ENCODE results near the gene INPP5F. TPM values are rescaled to one million over a fixed set of nuclear protein-coding genes. Genes with fewer than 3 reads are reported as not detected.

Gene INPP5F
- polyA plus RNA-seq, 1 of the 3 experiments (the other 2 are of a cell fraction), result 7.8 TPM

DNA sequence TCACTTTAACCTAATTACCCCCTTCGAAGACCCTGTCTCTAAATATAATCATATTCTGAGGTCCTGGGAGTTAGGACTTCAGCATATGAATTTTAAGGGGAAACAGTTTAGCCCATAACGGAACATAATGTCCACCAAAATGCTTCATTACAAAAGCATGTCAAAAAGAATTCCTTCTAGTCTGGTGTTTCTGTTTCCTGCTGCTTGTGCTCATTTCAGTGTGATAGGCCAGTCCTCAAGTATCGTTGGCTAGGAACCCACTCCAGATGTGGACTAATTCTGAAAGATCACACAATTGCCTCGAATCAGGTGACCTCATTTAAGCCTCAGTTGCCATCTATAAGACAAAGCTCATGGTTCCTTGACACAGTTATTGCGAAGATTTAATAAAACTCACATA is 29.6 kb downstream of the INPP5F start (continued):
- TF ChIP-seq FOXM1 (IDR thresholded peaks at IDR 0.05; ENCODE audit: low read depth) (no peak), MEF2A (IDR thresholded peaks at IDR 0.05; ENCODE audit: borderline replicate concordance, low read depth) (no peak), POLR2AphosphoS5 (IDR thresholded peaks at IDR 0.05; ENCODE audit: low read depth, low read length) (no peak), RCOR1 (IDR thresholded peaks at IDR 0.05; ENCODE audit: low read length) (no peak), FOSL2 (IDR thresholded peaks at IDR 0.05; ENCODE audit: borderline replicate concordance, low read depth) (no peak), RFX5 (IDR thresholded peaks at IDR 0.05; ENCODE audit: low read length) (no peak)
- TF ChIP-seq, protein P1, sequence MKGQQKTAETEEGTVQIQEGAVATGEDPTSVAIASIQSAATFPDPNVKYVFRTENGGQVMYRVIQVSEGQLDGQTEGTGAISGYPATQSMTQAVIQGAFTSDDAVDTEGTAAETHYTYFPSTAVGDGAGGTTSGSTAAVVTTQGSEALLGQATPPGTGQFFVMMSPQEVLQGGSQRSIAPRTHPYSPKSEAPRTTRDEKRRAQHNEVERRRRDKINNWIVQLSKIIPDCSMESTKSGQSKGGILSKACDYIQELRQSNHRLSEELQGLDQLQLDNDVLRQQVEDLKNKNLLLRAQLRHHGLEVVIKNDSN (IDR thresholded peaks at IDR 0.05; ENCODE audit: borderline replicate concordance, low read depth), result no peak

DNA sequence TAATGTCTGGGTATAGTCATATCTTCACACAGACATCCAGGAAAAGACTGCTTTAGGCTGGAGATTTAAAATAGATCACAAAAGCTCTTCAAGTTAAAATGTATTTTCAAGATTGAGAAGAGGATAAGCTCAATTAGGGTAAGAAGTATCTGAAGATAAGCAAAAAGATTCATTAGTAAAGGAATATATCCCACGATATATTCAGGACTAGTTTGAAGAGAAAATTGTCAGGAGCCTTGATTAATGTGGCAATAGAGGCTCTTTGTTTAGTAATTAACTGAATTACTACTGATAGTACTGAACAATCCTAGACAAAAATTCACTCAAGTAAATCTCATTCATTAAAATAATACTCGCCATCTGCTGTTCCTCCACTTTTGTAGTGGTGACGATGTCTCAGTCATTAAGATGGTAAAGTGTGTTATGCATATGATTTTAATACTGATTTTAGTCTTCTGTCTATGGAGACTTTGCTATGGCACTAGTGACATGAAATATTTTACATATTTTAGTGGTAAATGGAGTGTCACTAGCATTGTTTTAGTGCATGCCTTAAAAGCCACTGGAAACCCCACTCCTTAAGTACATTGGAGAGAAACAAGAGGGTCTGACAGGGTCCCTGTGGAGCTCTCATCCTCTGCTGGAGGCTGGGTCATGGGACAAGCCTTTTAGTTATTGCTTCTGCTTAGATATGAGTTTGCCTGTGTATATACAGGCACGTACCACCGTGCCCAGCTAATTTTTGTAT is 32.8 kb downstream of the INPP5F start:
- H2AFZ ChIP-seq (ENCODE audit: low read depth), result no peak overlapping the region
- no peak for TF ChIP-seq GABPA (IDR thresholded peaks at IDR 0.05; ENCODE audit: low read depth)
- TF ChIP-seq EP300 (IDR thresholded peaks at IDR 0.05; ENCODE audit: borderline replicate concordance in 1 of 2, low read depth in 1 of 2, low read length in 1 of 2), result no peak
- no peak for TF ChIP-seq EZH2phosphoT487 (IDR thresholded peaks at IDR 0.05; ENCODE audit: borderline replicate concordance, low read depth)
- TF ChIP-seq, protein P2, sequence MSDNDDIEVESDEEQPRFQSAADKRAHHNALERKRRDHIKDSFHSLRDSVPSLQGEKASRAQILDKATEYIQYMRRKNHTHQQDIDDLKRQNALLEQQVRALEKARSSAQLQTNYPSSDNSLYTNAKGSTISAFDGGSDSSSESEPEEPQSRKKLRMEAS (IDR thresholded peaks at IDR 0.05; ENCODE audit: low read depth), result no peak
- TF ChIP-seq, protein P3, sequence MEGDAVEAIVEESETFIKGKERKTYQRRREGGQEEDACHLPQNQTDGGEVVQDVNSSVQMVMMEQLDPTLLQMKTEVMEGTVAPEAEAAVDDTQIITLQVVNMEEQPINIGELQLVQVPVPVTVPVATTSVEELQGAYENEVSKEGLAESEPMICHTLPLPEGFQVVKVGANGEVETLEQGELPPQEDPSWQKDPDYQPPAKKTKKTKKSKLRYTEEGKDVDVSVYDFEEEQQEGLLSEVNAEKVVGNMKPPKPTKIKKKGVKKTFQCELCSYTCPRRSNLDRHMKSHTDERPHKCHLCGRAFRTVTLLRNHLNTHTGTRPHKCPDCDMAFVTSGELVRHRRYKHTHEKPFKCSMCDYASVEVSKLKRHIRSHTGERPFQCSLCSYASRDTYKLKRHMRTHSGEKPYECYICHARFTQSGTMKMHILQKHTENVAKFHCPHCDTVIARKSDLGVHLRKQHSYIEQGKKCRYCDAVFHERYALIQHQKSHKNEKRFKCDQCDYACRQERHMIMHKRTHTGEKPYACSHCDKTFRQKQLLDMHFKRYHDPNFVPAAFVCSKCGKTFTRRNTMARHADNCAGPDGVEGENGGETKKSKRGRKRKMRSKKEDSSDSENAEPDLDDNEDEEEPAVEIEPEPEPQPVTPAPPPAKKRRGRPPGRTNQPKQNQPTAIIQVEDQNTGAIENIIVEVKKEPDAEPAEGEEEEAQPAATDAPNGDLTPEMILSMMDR (IDR thresholded peaks at IDR 0.05), result no peak
- TF ChIP-seq FOXJ3 (CRISPR knock-in tag; IDR thresholded peaks at IDR 0.05), result no peak
- TF ChIP-seq POLR2AphosphoS5 (IDR thresholded peaks at IDR 0.05; ENCODE audit: low read depth, low read length), result no peak
- TF ChIP-seq, protein P1 (IDR thresholded peaks at IDR 0.05; ENCODE audit: borderline replicate concordance, low read depth), result no peak
- no peak for TF ChIP-seq TEAD4 (IDR thresholded peaks at IDR 0.05; ENCODE audit: borderline replicate concordance, insufficient read depth)
- no peak for TF ChIP-seq MEF2A (IDR thresholded peaks at IDR 0.05; ENCODE audit: borderline replicate concordance, low read depth)
- TF ChIP-seq SIN3A (IDR thresholded peaks at IDR 0.05; ENCODE audit: borderline replicate concordance, low read depth, low read length), result no peak
- TF ChIP-seq TCF12 (IDR thresholded peaks at IDR 0.05), result no peak
- TF ChIP-seq SMC3 (IDR thresholded peaks at IDR 0.05; ENCODE audit: low read depth, low read length), result no peak
- no peak for TF ChIP-seq RFX5 (IDR thresholded peaks at IDR 0.05; ENCODE audit: low read length)
- no peak for TF ChIP-seq YY1 (IDR thresholded peaks at IDR 0.05; ENCODE audit: low read depth)
- TF ChIP-seq, protein P4, sequence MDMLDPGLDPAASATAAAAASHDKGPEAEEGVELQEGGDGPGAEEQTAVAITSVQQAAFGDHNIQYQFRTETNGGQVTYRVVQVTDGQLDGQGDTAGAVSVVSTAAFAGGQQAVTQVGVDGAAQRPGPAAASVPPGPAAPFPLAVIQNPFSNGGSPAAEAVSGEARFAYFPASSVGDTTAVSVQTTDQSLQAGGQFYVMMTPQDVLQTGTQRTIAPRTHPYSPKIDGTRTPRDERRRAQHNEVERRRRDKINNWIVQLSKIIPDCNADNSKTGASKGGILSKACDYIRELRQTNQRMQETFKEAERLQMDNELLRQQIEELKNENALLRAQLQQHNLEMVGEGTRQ (IDR thresholded peaks at IDR 0.05; ENCODE audit: borderline replicate concordance, low read depth, low read length), result no peak
- TF ChIP-seq, protein P5, sequence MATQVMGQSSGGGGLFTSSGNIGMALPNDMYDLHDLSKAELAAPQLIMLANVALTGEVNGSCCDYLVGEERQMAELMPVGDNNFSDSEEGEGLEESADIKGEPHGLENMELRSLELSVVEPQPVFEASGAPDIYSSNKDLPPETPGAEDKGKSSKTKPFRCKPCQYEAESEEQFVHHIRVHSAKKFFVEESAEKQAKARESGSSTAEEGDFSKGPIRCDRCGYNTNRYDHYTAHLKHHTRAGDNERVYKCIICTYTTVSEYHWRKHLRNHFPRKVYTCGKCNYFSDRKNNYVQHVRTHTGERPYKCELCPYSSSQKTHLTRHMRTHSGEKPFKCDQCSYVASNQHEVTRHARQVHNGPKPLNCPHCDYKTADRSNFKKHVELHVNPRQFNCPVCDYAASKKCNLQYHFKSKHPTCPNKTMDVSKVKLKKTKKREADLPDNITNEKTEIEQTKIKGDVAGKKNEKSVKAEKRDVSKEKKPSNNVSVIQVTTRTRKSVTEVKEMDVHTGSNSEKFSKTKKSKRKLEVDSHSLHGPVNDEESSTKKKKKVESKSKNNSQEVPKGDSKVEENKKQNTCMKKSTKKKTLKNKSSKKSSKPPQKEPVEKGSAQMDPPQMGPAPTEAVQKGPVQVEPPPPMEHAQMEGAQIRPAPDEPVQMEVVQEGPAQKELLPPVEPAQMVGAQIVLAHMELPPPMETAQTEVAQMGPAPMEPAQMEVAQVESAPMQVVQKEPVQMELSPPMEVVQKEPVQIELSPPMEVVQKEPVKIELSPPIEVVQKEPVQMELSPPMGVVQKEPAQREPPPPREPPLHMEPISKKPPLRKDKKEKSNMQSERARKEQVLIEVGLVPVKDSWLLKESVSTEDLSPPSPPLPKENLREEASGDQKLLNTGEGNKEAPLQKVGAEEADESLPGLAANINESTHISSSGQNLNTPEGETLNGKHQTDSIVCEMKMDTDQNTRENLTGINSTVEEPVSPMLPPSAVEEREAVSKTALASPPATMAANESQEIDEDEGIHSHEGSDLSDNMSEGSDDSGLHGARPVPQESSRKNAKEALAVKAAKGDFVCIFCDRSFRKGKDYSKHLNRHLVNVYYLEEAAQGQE (IDR thresholded peaks at IDR 0.05; ENCODE audit: low read depth, low read length), result no peak
- no peak for TF ChIP-seq TAF1 (IDR thresholded peaks at IDR 0.05; ENCODE audit: borderline replicate concordance, low read depth, low read length)
- TF ChIP-seq CHD2 (IDR thresholded peaks at IDR 0.05; ENCODE audit: low read length, partially characterized antibody), result no peak

More for the DNA sequence above, 32.8 kb downstream of the INPP5F start:
- POLR2A ChIA-PET, result no interaction called here
- Histone ChIP-seq H3K27ac (ENCODE audit: low read depth in 2 of 2, low read length in 1 of 2) (peak overlapping the region in 1 of 2 experiments; percentile 73; a peak in 1 of 4 replicates), H3K36me3 (replicated peaks in 1 of 2; ENCODE audit: control insufficient read depth in 1 of 2, insufficient read depth in 2 of 2, low read length in 1 of 2) (no peaks in the 10 kb centered on the region), H3K79me2 (ENCODE audit: insufficient read depth) (peaks cover 19% of the 10 kb centered on the region; the same call in 1 of the 2 replicates), H3K9me3 (no peaks in the 10 kb centered on the region), H3K4me3 (ENCODE audit: low read depth in 2 of 2, low read length in 1 of 2) (no peak overlapping the region), H3K9me2 (no peaks in the 10 kb centered on the region), H3K4me2 (no peak overlapping the region), H3K4me1 (ENCODE audit: control insufficient read depth in 1 of 2, insufficient read depth in 2 of 2, low read depth in 1 of 2, low read length in 1 of 2) (peaks cover 3 to 27% of the 10 kb centered on the region in 2 experiments; a peak in 2 of 4 replicates), H4K20me1 (ENCODE audit: insufficient read depth) (no peaks in the 10 kb centered on the region), H3K9ac (no peak overlapping the region), H3F3A (replicated peaks; ENCODE audit: insufficient read depth) (peaks cover 15% of the 10 kb centered on the region), H3K27me3 (ENCODE audit: insufficient read depth) (no peaks in the 10 kb centered on the region)
- CTCF ChIA-PET, result interaction anchor here (1.4 to 5.1 kb wide), 4 partner anchors 8 to 101 kb away, joined by 4 to 40 read pairs (median 9); no protein-coding TSS in a partner anchor
- 84% methylated on average over 5 of the region's 5 CpGs for WGBS (ENCODE audit: low lambda C conversion rate)
- no peak for DNase-seq

Data from SK-N-SH (cell line).